GM19193 (cell line): ENCODE results near the gene FLYWCH1.
A peak's percentile ranks its signal among the peaks of the same experiment; 100 is the strongest.

Experiments used
- POLR2A ChIP-seq: IDR thresholded peaks from 4 replicates; pipeline ENCODE4 v1.6.1; 2011; ENCODE audit not compliant: insufficient read depth, insufficient read length; ENCODE audit errors: extremely low read depth

Gene FLYWCH1

GRCh38 chr16:2883458-2883908 is 28.2 kb upstream of the FLYWCH1 start:
- TF ChIP-seq POLR2A, result no peak

GRCh38 chr16:2884041-2884451 is 27.7 kb upstream of the FLYWCH1 start:
- no peak for TF ChIP-seq POLR2A

- no peak for TF ChIP-seq POLR2A
These were observed 17.5 kb upstream of the FLYWCH1 start for GRCh38 chr16:2894231-2894630.

- no peak for TF ChIP-seq POLR2A
These were observed 15.9 kb upstream of the FLYWCH1 start for GRCh38 chr16:2895813-2896212.

- no peak for TF ChIP-seq POLR2A
These were observed 15.2 kb upstream of the FLYWCH1 start for GRCh38 chr16:2896480-2897010.

- no peak for TF ChIP-seq POLR2A
These were observed 14.6 kb upstream of the FLYWCH1 start for GRCh38 chr16:2897110-2897509.

GRCh38 chr16:2898831-2899563 is 12.7 kb upstream of the FLYWCH1 start:
- no peak for TF ChIP-seq POLR2A

- no peak for TF ChIP-seq POLR2A
These were observed 12.1 kb upstream of the FLYWCH1 start for GRCh38 chr16:2899564-2900072.

- no peak for TF ChIP-seq POLR2A
These were observed 11.1 kb upstream of the FLYWCH1 start for GRCh38 chr16:2900526-2901075.

- no peak for TF ChIP-seq POLR2A
These were observed 9.2 kb upstream of the FLYWCH1 start for GRCh38 chr16:2902337-2903130.

- TF ChIP-seq POLR2A, result peak; percentile 49
These were observed 7.4 kb upstream of the FLYWCH1 start for GRCh38 chr16:2904100-2904921.

GRCh38 chr16:2904922-2905240 is 6.8 kb upstream of the FLYWCH1 start:
- TF ChIP-seq POLR2A, result no peak

GRCh38 chr16:2905241-2905987 is 6.3 kb upstream of the FLYWCH1 start:
- TF ChIP-seq POLR2A, result peak; percentile 89

GRCh38 chr16:2905988-2906387 is 5.7 kb upstream of the FLYWCH1 start:
- no peak for TF ChIP-seq POLR2A
